CD1c-positive myeloid dendritic cell (primary cell): ENCODE data around the gene NDST1.

Experiments used
- DNase-seq: peaks from one replicate; pipeline ENCODE4 v3.0.0-alpha.2; 2016; ENCODE audit errors: extremely low spot score

NDST1 gene

GRCh38 chr5:150489360-150490295, 18.3 kb upstream of the NDST1 start:
- peak; percentile 91 for DNase-seq

- DNase-seq = no peak
Observed at GRCh38 chr5:150490296-150490669, 17.6 kb upstream of the NDST1 start.

- DNase-seq = peak; percentile 58
Observed at GRCh38 chr5:150490754-150491153, 17.2 kb upstream of the NDST1 start.

GRCh38 chr5:150491876-150492275, 16.1 kb upstream of the NDST1 start:
- DNase-seq = no peak

- DNase-seq = no peak
Observed at GRCh38 chr5:150492621-150493020, 15.3 kb upstream of the NDST1 start.

- DNase-seq = no peak
Observed at GRCh38 chr5:150496098-150496497, 11.8 kb upstream of the NDST1 start.

GRCh38 chr5:150496534-150496933, 11.4 kb upstream of the NDST1 start:
- DNase-seq = no peak

- DNase-seq = no peak
Observed at GRCh38 chr5:150497274-150497988, 10.5 kb upstream of the NDST1 start.

GRCh38 chr5:150497989-150498317, 10.0 kb upstream of the NDST1 start:
- no peak for DNase-seq

GRCh38 chr5:150498501-150498900, 9.4 kb upstream of the NDST1 start:
- DNase-seq = no peak

- no peak for DNase-seq
Observed at GRCh38 chr5:150498971-150499370, 9.0 kb upstream of the NDST1 start.

- DNase-seq = no peak
Observed at GRCh38 chr5:150499437-150499956, 8.4 kb upstream of the NDST1 start.

- no peak for DNase-seq
Observed at GRCh38 chr5:150500328-150500841, 7.5 kb upstream of the NDST1 start.

- no peak for DNase-seq
Observed at GRCh38 chr5:150500905-150501304, 7.0 kb upstream of the NDST1 start.

GRCh38 chr5:150502106-150502505, 5.8 kb upstream of the NDST1 start:
- no peak for DNase-seq

GRCh38 chr5:150502847-150503246, 5.1 kb upstream of the NDST1 start:
- DNase-seq = no peak

GRCh38 chr5:150503386-150503785, 4.5 kb upstream of the NDST1 start:
- DNase-seq = no peak

GRCh38 chr5:150503977-150504620, 3.8 kb upstream of the NDST1 start:
- no peak for DNase-seq

- DNase-seq = no peak
Observed at GRCh38 chr5:150505041-150505511, 2.9 kb upstream of the NDST1 start.

GRCh38 chr5:150505816-150506215, 2.1 kb upstream of the NDST1 start:
- DNase-seq = no peak

GRCh38 chr5:150506571-150507473, 1.1 kb upstream of the NDST1 start:
- DNase-seq = no peak
